HG02943 (cell line): ENCODE data around the gene LRRC45.
"Not testable (repeated sequence)": the region's sequence is repeated elsewhere in the genome, so short reads cannot be mapped to it uniquely, and the experiment has no call there.

Experiments
- ATAC-seq: cut with Tn5 transposase; IDR thresholded peaks from one replicate; pipeline ENCODE4 v1.9.1; 2021; ENCODE audit warnings: mild to moderate bottlenecking, low read depth, moderate library complexity; ENCODE audit not compliant: unreplicated experiment

Gene LRRC45

DNA sequence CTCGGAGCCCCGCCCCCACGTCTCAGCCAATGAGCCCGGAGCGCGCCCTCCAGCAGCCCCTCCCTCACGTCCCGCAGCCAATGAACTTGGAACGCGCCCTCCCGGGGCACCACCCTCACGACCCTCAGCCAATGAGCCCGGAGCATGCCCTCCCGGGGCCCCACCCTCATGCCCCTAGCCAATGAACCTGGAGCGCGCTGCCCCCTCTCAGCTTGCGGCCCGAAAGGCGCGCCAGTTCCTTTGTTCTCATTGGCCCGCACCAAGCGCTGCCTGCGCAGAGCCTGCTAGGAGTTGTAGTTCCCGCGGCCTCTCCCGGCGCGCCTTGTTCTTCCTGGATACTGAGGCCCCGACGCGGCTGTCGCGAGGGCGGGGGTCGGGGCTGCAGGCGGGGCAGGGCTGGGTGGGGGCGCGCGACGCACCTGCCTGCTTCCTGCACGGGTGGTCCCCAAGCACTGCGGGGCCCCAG lies at the start of gene LRRC45:
LRRC45 (plus strand) TSS at position 325 of the 466 bp plus-strand sequence. CDS start 339 bp downstream, outside the sequence.
- peak; percentile 84 for ATAC-seq

- no peak for ATAC-seq
Observed at GRCh38 chr17:81973432-81973831, 49.7 kb upstream of the LRRC45 start.

- no peak for ATAC-seq
Observed at GRCh38 chr17:81976332-81977210, 46.5 kb upstream of the LRRC45 start.

- peak; percentile 68 for ATAC-seq
Observed at GRCh38 chr17:81977211-81977808, 45.8 kb upstream of the LRRC45 start, which contains the start of gene ASPSCR1. ASPSCR1 (plus strand) TSS chr17:81977629; CDS start chr17:81977647, 18 bp downstream.

DNA sequence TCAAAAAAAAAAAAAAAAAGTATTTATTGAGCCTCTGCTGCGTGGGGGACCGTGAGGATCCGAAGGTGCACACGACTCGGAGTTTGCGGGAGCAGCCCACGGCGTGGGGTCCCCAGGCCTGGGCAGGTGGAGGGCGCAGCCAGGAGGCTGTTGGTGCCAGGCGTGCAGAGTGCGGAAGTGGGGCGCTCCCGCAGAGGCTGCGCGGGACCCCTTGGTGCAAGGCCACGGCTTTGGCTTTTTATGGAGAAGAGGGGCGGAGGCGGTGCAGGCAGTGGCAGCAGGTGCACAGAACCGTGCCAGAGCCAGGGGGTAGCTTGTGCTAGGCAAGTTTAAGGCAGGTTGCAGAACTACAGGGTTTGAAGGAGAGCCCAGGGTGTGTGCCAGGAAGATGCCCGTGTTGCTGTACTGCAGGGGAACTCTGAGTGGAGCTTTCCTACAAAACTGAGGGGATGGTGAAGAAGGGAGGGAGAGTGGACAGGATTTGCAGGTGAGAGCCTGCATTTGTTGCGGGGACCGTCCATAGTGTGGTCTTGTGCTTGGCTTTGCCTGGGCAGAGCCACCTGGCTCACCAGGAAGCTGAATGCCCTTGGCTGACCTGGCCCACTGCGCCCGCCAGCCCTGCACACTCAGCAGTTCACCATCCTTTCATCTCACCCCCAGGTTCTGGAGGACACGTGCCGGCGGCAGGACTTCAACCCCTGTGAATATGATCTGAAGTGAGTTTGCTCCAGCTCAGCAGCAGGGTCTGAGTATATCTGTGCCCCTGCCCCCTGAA lies 44.4 kb upstream of the LRRC45 start:
- ATAC-seq = no peak

- no peak for ATAC-seq
Observed at GRCh38 chr17:81980122-81980521, 43.0 kb upstream of the LRRC45 start.

- ATAC-seq = no peak
Observed at GRCh38 chr17:81980707-81981343, 42.3 kb upstream of the LRRC45 start.

DNA sequence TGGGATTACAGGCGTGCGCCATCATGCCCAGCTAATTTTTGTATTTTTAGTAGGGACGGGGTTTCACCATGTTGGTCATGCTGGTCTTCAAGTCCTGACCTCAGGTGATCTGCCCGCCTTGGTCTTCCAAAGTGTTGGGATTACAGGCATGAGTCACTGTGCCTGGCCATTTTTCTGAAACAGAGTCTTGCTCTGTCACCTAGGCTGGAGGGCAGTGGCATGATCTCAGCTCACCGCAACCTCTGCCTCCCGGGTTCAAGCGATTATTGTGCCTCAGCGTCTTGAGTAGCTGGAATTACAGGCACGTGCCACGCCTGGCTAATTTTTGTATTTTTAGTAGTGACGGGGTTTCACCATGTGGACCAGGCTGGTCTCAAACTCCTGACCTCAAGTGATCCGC lies 41.6 kb upstream of the LRRC45 start:
- not testable (repeated sequence) for ATAC-seq

GRCh38 chr17:81983011-81983638 lies 40.0 kb upstream of the LRRC45 start:
- no peak for ATAC-seq

GRCh38 chr17:81983639-81984373 lies 39.3 kb upstream of the LRRC45 start:
- no peak for ATAC-seq

DNA sequence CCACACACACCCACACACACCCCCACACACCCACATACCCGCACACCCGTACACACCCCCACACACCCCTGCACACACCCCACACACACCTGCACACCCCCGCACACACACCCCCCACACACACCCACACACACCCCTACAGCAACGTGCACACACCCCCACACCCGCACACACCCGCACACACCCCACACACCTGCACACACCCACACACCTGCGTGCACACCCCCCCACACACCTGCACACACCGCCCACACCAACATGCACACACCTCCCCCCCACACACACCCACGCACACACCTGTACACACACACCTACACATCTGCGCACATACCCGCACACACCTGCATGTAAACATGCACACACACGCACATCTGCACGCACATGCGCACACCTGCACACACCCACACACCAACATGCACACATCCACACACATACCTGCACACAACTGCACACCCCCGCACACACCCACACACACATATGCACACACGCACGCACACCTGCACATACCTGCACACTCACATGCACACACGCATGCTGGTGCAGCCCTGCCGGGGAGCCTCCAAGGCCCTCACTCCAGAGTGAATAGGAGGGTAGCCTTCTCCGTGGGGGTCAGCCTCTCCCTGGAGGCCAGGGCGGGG lies 38.2 kb upstream of the LRRC45 start:
- ATAC-seq = no peak

- no peak for ATAC-seq
Observed at GRCh38 chr17:81986606-81987005, 36.5 kb upstream of the LRRC45 start.

- no peak for ATAC-seq
Observed at GRCh38 chr17:81987161-81987770, 35.8 kb upstream of the LRRC45 start.

- ATAC-seq = no peak
Observed at GRCh38 chr17:81990836-81991683, 32.0 kb upstream of the LRRC45 start.

- no peak for ATAC-seq
Observed at GRCh38 chr17:81991684-81992305, 31.3 kb upstream of the LRRC45 start.

DNA sequence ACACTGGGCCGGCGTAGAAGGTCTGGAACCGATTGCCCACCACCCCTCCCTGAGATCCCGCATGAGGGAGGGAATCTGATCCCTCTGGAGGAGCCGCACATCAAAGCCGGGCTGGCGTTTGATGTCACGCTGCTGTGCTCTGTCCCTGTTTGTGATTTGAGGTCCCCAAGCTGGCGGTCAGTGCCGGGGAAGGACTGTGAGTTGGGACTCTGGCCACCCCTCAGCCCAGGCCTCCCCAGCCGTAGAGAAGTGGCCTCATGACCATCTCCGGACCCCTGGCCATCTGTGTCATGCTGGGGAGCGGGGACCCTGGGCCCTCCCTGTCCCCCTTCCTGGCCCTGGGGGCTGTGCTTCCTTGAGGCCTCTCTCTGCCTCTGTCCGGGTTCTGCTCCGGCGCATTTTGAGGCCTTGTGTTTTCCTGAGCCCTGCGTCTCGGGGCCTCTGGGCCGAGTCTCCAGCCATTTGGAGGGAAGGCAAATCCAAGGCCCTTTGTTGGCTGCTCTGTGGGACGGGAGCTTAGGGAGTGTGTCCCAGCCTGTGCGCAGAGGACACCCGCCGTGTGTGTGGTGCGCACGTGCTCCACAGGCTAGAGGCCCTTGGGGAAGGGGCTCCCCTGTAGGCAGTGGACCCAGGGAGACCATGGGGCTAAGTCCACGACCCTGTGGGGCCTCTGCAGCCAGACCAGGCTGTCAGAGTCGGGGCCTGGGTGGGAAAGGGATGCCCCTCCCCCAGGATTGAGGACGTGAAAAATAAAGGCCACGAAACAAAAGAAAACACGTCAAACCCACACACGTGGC lies 30.6 kb upstream of the LRRC45 start:
- no peak for ATAC-seq
